GM12873 (cell line): Measurements from ENCODE around the gene PEAR1.
A peak's percentile ranks its signal among the peaks of the same experiment; 100 is the strongest.

Experiments used
- CTCF ChIP-seq: IDR thresholded peaks from 2 replicates; pipeline ENCODE4 v1.5.1; 2012; ENCODE audit warnings: low read depth, mild to moderate bottlenecking, moderate library complexity, low read length, control low read depth; ENCODE audit not compliant: insufficient read depth; ENCODE audit errors: missing control alignments

Gene PEAR1

GRCh38 chr1:156892190-156893047 lies 1.1 kb upstream of the PEAR1 start:
- TF ChIP-seq CTCF, result peak; percentile 80

GRCh38 chr1:156894001-156894400 lies 483 bp downstream of the PEAR1 start:
- TF ChIP-seq CTCF, result no peak

- TF ChIP-seq CTCF, result no peak
Measured at GRCh38 chr1:156894711-156895454, 1.4 kb downstream of the PEAR1 start.

- no peak for TF ChIP-seq CTCF
Measured at GRCh38 chr1:156895455-156895812, 1.9 kb downstream of the PEAR1 start.

GRCh38 chr1:156895927-156896326 lies 2.4 kb downstream of the PEAR1 start:
- TF ChIP-seq CTCF, result no peak

- no peak for TF ChIP-seq CTCF
Measured at GRCh38 chr1:156896490-156897033, 3.0 kb downstream of the PEAR1 start.
